Measurements from ENCODE around the gene OR2B2.

OR2B2 gene

DNA sequence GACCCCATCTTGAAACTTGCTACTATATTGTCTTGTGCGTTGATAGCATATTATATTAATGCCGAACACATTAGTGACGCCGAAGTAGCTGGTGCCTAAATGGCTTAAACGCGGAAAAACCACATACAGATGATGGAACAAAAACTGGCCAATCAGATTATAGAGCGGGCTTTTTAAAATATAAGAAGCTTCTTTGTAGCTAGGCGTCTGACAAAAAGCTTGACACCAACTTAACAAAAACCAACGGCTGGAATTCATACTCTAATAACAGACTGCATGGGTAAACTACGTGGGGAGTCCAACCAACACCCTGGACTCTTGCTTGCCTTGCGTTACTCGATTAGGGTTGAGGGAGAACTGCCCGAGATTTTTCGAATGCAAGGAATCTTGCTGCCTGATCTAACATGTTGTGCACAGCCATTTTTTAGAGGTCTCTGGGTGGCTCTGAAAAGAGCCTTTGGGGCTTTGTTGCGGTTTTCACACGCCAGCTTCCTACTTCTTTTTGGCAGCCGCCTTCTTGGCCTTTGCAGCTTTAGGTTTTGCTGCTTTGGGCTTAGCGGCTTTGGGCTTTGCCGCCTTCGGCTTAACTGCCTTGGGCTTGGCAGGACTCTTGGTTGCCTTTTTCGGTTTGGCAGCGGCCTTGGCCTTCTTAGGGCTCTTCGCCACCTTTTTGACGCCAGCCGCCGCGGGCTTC, 45.7 kb downstream of the OR2B2 start:
- no peak for DNase-seq

DNA sequence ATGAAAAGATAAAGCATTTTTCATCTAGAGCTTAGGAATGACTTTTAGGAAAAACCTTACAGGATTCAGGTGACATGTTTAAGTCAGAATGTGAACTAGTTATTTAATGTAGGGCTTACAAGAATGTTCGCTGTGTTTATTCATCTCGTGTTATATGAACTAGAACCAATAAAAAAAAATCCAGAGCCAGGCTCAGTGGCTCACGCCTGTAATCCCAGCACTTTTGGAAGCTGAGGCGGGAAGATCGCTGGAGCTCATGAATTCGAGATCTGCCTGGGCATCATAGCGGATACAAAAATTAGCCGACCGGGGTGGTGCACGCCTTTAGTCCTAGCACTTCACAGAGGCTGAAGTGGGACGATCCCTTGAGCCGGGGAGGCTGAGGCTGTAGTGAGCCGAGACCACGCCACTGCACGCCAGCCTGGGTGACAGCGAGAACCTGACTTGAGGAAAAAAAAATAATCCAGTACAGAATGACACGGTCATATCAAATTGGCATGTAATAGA, 46.3 kb downstream of the OR2B2 start:
- DNase-seq = no peak

DNA sequence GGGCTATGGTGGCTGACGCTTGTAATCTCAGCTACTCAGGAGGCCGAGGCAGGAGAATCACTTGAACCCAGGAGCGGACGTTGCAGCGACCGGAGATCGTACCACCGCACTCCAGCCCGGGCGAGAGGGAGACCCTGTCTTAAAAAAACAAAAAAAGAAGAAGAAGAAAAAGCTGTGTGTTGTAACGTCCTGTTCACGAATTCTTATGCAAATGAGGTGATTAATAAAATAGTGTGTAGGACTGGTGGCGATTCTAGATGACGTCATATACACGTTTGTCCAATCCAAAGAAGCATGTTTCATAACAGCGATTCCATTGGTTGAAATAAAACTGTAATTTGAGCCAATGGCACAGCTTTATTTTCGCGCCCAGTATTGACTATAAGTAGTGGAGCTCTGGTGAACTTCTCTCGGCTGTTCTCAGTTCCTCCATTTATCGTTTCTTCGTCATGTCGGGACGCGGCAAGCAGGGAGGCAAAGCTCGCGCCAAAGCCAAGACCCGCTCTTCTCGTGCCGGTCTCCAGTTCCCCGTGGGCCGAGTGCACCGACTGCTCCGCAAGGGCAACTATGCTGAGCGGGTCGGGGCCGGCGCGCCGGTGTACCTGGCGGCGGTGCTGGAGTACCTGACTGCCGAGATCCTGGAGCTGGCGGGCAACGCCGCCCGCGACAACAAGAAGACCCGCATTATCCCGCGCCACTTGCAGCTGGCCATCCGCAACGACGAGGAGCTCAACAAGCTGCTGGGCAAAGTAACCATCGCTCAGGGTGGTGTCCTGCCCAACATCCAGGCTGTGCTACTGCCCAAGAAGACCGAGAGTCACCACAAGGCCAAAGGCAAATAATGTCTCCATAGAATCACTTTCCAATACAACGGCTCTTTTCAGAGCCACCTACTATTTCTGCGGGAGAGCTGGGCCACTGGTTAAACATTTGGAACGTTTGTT, 47.0 kb downstream of the OR2B2 start:
- peak; percentile 89 for DNase-seq

GRCh38 chr6:27863962-27864905, 48.0 kb downstream of the OR2B2 start:
- DNase-seq = no peak

GRCh38 chr6:27862396-27863066, 49.7 kb downstream of the OR2B2 start:
- DNase-seq = no peak

DNA sequence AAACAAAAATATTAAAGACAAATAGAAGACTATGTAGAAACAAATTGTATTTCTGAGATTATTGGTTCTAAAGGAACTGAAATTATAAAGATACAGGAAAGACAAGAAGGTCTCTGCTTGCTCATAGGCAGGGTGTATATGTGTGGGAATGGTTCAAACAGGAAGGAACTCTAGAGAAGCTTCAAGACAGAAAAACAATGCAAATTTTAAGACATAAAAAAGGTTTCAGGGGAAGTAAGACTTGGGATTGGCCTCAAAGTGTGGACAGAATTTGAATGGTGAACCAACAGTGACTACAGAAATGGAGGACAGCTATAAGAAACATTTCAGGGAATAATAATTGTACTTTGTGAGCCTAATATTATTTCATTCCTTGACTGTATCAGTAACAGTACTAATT, 50.3 kb downstream of the OR2B2 start:
- no peak for DNase-seq

- no peak for DNase-seq
Measured at GRCh38 chr6:27861276-27861840, 50.8 kb downstream of the OR2B2 start.
